ENCODE results near the gene LIN28B.

- TF ChIP-seq CTCF (IDR thresholded peaks at IDR 0.05) (no peak), POLR2A (IDR thresholded peaks at IDR 0.05) (no peak)
Observed at GRCh38 chr6:105057160-105057559, 100.3 kb downstream of the LIN28B start.

All from adrenal gland (tissue), 5 donors.